ENCODE data around the gene ATP2B2. TPM values are rescaled to one million over a fixed set of nuclear protein-coding genes. Genes with fewer than 3 reads are reported as not detected.

Gene ATP2B2
- total RNA-seq, 1 experiment from 2014 or later, result not detected

DNA sequence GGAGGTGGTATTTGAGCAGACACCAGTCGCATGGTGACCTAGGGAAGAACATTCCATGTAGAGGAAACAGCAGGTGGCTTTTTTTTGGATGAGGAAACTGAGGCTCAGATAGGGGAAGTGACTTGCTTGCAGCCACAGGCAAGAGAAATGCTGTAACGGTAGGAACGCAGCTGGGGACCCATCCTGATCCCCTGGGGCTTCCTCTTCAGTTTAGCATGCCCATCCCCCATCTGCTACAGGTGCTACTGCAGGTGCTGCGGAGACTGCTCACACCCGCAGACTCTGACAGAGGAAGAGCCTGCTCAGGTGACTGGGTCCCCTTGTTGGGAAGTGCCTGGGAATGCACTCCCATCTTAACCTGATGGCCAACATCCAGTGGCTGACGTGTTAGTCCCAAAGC is 129.0 kb downstream of the ATP2B2 start:
- Histone ChIP-seq H3K4me3 (ENCODE audit: low read depth, low read length) (no peak overlapping the region), H3K4me1 (no peaks in the 10 kb centered on the region), H3K9me3 (no peaks in the 10 kb centered on the region), H3K27me3 (replicated peaks; ENCODE audit: control insufficient read depth, insufficient read depth, low read length) (no peaks in the 10 kb centered on the region), H3K36me3 (ENCODE audit: control insufficient read depth, insufficient read depth, low read length) (no peaks in the 10 kb centered on the region)
- Mint-ChIP-seq H3K4me1 (ENCODE audit: low read depth, unreplicated experiment) (no peaks in the 10 kb centered on the region), H3K27me3 (ENCODE audit: insufficient read depth, unreplicated experiment) (peaks cover 16% of the 10 kb centered on the region), H3K27ac (ENCODE audit: unreplicated experiment) (no peak overlapping the region), H3K4me3 (ENCODE audit: unreplicated experiment) (no peak overlapping the region), H3K36me3 (ENCODE audit: insufficient read depth, unreplicated experiment) (no peaks in the 10 kb centered on the region), H3K9me3 (ENCODE audit: unreplicated experiment) (no peaks in the 10 kb centered on the region)
- BruUV-seq (replicated peaks), result no TSS peak
- ChIA-PET CTCF (no interaction called here), POLR2A (no interaction called here)
- TF ChIP-seq CTCF (IDR thresholded peaks at IDR 0.05; ENCODE audit: insufficient read depth in 1 of 2, low read depth in 1 of 2, low read length in 1 of 2, severe bottlenecking in 1 of 2, unreplicated experiment in 1 of 2), result no peak
- intact Hi-C loops (cut with micrococcal nuclease; ENCODE audit: unreplicated experiment), result no loop called here
- no peak for DNase-seq

- no peaks in the 10 kb centered on the region for H3K36me3 ChIP-seq (ENCODE audit: control insufficient read depth, insufficient read depth, low read length)
- BruUV-seq (replicated peaks), result no TSS peak
- H3K4me3 ChIP-seq (ENCODE audit: low read depth, low read length), result no peak overlapping the region
- H3K9me3 ChIP-seq, result no peaks in the 10 kb centered on the region
- Mint-ChIP-seq H3K36me3 (ENCODE audit: insufficient read depth, unreplicated experiment) (peaks cover 3% of the 10 kb centered on the region), H3K4me1 (ENCODE audit: low read depth, unreplicated experiment) (no peaks in the 10 kb centered on the region), H3K27ac (ENCODE audit: unreplicated experiment) (no peak overlapping the region), H3K27me3 (ENCODE audit: insufficient read depth, unreplicated experiment) (peaks cover 18% of the 10 kb centered on the region), H3K9me3 (ENCODE audit: unreplicated experiment) (no peaks in the 10 kb centered on the region), H3K4me3 (ENCODE audit: unreplicated experiment) (no peak overlapping the region)
- CTCF ChIA-PET, result no interaction called here
- DNase-seq, result no peak
- TF ChIP-seq CTCF (IDR thresholded peaks at IDR 0.05; ENCODE audit: insufficient read depth in 1 of 2, low read depth in 1 of 2, low read length in 1 of 2, severe bottlenecking in 1 of 2, unreplicated experiment in 1 of 2), result no peak
- intact Hi-C loops (cut with micrococcal nuclease; ENCODE audit: unreplicated experiment), result no loop called here
- no peaks in the 10 kb centered on the region for H3K4me1 ChIP-seq
- H3K27me3 ChIP-seq (replicated peaks; ENCODE audit: control insufficient read depth, insufficient read depth, low read length), result no peaks in the 10 kb centered on the region
- POLR2A ChIA-PET, result no interaction called here
These were observed 129.9 kb downstream of the ATP2B2 start for GRCh38 chr3:10375296-10376053.

DNA sequence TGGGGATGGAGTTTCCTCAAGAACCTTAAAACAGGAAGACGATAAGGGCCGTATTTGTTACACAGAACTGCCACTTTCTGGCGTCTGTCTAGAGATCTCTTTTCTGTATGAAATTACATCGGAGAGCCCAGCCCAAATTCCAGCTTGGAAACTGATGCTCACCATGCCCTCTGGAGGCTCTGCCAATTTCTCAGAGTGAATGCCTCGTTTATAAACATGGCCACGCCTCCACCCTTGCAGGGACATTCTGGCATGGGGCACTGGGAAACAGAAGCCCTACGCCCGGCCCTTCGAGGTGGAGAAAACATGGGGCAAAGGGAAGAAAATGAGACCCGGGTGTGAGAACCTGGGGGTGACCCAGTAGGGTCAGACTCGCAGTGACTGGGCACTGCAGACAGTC is 131.1 kb downstream of the ATP2B2 start:
- ChIA-PET CTCF (no interaction called here), POLR2A (no interaction called here)
- Histone ChIP-seq H3K9me3 (no peaks in the 10 kb centered on the region), H3K4me3 (ENCODE audit: low read depth, low read length) (no peak overlapping the region), H3K36me3 (ENCODE audit: control insufficient read depth, insufficient read depth, low read length) (no peaks in the 10 kb centered on the region), H3K4me1 (no peaks in the 10 kb centered on the region), H3K27me3 (replicated peaks; ENCODE audit: control insufficient read depth, insufficient read depth, low read length) (no peaks in the 10 kb centered on the region)
- no TSS peak for BruUV-seq (replicated peaks)
- Mint-ChIP-seq H3K36me3 (ENCODE audit: insufficient read depth, unreplicated experiment) (peaks cover 6% of the 10 kb centered on the region), H3K4me1 (ENCODE audit: low read depth, unreplicated experiment) (no peaks in the 10 kb centered on the region), H3K9me3 (ENCODE audit: unreplicated experiment) (no peaks in the 10 kb centered on the region), H3K27me3 (ENCODE audit: insufficient read depth, unreplicated experiment) (peaks cover 18% of the 10 kb centered on the region), H3K4me3 (ENCODE audit: unreplicated experiment) (no peak overlapping the region), H3K27ac (ENCODE audit: unreplicated experiment) (no peak overlapping the region)
- DNase-seq, result no peak
- intact Hi-C loops (cut with micrococcal nuclease; ENCODE audit: unreplicated experiment), result no loop called here
- TF ChIP-seq CTCF (IDR thresholded peaks at IDR 0.05; ENCODE audit: insufficient read depth in 1 of 2, low read depth in 1 of 2, low read length in 1 of 2, severe bottlenecking in 1 of 2, unreplicated experiment in 1 of 2), result no peak
